Activated CD4-positive, alpha-beta T cell treated with anti-CD3 and anti-CD28 coated beads for 24 hours (primary cell): Measurements from ENCODE around the gene GSTM4.
"Not testable (repeated sequence)": the region's sequence is repeated elsewhere in the genome, so short reads cannot be mapped to it uniquely, and the experiment has no call there.

Source experiments
- DNase-seq, 2 donors: peaks; one replicate each; pipeline ENCODE4 v3.0.0-alpha.2; 2020; ENCODE audit warnings: low read depth in 2 of 2

GSTM4 gene

DNA sequence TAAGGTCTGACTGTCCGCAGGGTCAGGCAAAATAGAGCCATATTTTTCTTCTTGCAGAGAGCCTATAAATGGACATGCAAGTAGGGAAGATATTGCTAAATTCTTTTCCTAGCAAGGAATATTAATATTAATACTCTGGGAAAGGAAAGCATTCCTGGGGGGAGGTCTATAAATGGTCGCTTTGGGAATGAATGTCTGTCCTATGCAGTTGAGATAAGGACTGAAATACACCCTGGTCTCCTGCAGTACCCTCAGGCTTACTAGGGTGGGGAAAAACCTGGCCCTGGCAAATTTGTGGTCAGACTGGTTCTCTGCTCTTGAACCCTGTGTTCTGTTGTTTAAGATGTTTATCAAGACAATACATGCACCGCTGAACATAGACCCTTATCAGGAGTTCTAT is 47.0 kb downstream of the GSTM4 start:
- DNase-seq, result not testable (repeated sequence)

- DNase-seq, result no peak
Observed at GRCh38 chr1:109704173-109704572, 48.3 kb downstream of the GSTM4 start.

DNA sequence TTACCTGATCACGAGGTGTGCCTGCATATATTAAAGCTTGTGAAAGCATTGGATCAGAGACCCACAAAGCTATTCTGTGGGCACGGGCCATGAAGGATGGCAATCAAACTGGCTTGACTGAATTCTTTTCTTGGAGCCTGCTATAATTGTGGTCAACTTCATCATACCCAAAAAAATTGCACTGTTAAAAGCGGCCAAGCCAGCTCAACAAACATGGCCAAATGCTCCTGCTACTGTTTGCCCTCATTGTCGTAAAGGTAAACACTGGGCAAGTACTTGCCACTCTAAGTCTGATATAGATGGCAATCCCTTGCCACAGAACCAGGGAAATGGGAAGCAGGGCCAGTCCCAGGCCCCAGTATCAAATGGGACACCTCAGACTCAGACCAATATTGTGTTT is 49.5 kb downstream of the GSTM4 start:
- DNase-seq, result no peak

- not testable (repeated sequence) for DNase-seq
Observed at GRCh38 chr1:109708949-109709348, 53.0 kb downstream of the GSTM4 start.

GRCh38 chr1:109709822-109710221 is 53.9 kb downstream of the GSTM4 start:
- not testable (repeated sequence) for DNase-seq
